K562 (cell line): ENCODE data around the gene SPAG4. TPM values are rescaled to one million over a fixed set of nuclear protein-coding genes. Genes with fewer than 3 reads are reported as not detected.

ENCODE experiments used
- CBX2 ChIP-seq: fragments of 200-600 bp; sonication (generic); IDR thresholded peaks from one replicate; pipeline ENCODE4 v1.6.1; 2012; ENCODE audit warnings: mild to moderate bottlenecking, low read length, inconsistent platforms; ENCODE audit not compliant: insufficient read depth, poor library complexity, severe bottlenecking
- CCNT2 ChIP-seq: IDR thresholded peaks from 2 replicates; pipeline ENCODE4 v1.6.1; 2011; ENCODE audit warnings: borderline replicate concordance, low read depth, mild to moderate bottlenecking, moderate library complexity, mixed read lengths, low read length; ENCODE audit not compliant: insufficient read length; ENCODE audit errors: extremely low read depth
- polyA plus RNA-seq, 8 experiments: library from polyadenylated mRNA; depleted of rRNA in 4 of 8; stranded (reverse) in 5 of 8; unstranded in 3 of 8; fragments of >200 nt; fragmentation: Nextera tagmentation in 2 of 8; fragmentation: Illumina TruSeq in 1 of 8; extraction: Ambion mirVana in 2 of 8; extraction: Trizol in 1 of 8; gene quantifications; 2 replicates each; pipeline versions ENCODE4 v1.2.1 to v1.2.3, GENCODE V29; 2011 to 2014; ENCODE audit warnings: inconsistent platforms in 1 of 8, missing spikeins in 1 of 8
- total RNA-seq, 7 experiments: library from RNA; depleted of rRNA in 6 of 7; stranded (reverse); fragments of >200 nt in 6 of 7; fragmentation: Illumina TruSeq in 2 of 7; extraction: Trizol in 2 of 7; gene quantifications; 2 replicates each; pipeline versions ENCODE4 v1.2.1 to v1.2.3, GENCODE V29; 2011 to 2021; ENCODE audit warnings: low replicate concordance in 1 of 7
- TF ChIP-seq, protein P1 (sequence below), 2 experiments: fragments of 450-650 bp; formaldehyde crosslinking in 1 of 2; IDR thresholded peaks; 2 replicates each; pipeline versions ENCODE4 v1.4.0 to v1.6.1; 2014 to 2020; ENCODE audit warnings: mild to moderate bottlenecking in 2 of 2, borderline replicate concordance in 1 of 2, low read depth in 1 of 2
- TF ChIP-seq, protein P2 (sequence below): fragments of 450-650 bp; IDR thresholded peaks from 2 replicates; pipeline ENCODE4 v1.6.1; 2016; ENCODE audit warnings: mild to moderate bottlenecking, moderate library complexity

Gene SPAG4
- total and polyA plus RNA-seq, 9 of the 15 experiments (the other 6 are each of a cell fraction or from before 2014, with no cell fraction given) = 1.6 to 11.4 (median 4.6) TPM

- TF ChIP-seq, protein P1, sequence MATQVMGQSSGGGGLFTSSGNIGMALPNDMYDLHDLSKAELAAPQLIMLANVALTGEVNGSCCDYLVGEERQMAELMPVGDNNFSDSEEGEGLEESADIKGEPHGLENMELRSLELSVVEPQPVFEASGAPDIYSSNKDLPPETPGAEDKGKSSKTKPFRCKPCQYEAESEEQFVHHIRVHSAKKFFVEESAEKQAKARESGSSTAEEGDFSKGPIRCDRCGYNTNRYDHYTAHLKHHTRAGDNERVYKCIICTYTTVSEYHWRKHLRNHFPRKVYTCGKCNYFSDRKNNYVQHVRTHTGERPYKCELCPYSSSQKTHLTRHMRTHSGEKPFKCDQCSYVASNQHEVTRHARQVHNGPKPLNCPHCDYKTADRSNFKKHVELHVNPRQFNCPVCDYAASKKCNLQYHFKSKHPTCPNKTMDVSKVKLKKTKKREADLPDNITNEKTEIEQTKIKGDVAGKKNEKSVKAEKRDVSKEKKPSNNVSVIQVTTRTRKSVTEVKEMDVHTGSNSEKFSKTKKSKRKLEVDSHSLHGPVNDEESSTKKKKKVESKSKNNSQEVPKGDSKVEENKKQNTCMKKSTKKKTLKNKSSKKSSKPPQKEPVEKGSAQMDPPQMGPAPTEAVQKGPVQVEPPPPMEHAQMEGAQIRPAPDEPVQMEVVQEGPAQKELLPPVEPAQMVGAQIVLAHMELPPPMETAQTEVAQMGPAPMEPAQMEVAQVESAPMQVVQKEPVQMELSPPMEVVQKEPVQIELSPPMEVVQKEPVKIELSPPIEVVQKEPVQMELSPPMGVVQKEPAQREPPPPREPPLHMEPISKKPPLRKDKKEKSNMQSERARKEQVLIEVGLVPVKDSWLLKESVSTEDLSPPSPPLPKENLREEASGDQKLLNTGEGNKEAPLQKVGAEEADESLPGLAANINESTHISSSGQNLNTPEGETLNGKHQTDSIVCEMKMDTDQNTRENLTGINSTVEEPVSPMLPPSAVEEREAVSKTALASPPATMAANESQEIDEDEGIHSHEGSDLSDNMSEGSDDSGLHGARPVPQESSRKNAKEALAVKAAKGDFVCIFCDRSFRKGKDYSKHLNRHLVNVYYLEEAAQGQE (IDR thresholded peaks at IDR 0.05; ENCODE audit: borderline replicate concordance) = peak; percentile 49; the same call in 1 of the 2 replicates
- TF ChIP-seq, protein P1 (CRISPR knock-in tag; IDR thresholded peaks at IDR 0.05; ENCODE audit: low read depth) = no peak
- peak; percentile 78 for TF ChIP-seq CCNT2
- TF ChIP-seq CBX2 = no peak
- TF ChIP-seq, protein P2, sequence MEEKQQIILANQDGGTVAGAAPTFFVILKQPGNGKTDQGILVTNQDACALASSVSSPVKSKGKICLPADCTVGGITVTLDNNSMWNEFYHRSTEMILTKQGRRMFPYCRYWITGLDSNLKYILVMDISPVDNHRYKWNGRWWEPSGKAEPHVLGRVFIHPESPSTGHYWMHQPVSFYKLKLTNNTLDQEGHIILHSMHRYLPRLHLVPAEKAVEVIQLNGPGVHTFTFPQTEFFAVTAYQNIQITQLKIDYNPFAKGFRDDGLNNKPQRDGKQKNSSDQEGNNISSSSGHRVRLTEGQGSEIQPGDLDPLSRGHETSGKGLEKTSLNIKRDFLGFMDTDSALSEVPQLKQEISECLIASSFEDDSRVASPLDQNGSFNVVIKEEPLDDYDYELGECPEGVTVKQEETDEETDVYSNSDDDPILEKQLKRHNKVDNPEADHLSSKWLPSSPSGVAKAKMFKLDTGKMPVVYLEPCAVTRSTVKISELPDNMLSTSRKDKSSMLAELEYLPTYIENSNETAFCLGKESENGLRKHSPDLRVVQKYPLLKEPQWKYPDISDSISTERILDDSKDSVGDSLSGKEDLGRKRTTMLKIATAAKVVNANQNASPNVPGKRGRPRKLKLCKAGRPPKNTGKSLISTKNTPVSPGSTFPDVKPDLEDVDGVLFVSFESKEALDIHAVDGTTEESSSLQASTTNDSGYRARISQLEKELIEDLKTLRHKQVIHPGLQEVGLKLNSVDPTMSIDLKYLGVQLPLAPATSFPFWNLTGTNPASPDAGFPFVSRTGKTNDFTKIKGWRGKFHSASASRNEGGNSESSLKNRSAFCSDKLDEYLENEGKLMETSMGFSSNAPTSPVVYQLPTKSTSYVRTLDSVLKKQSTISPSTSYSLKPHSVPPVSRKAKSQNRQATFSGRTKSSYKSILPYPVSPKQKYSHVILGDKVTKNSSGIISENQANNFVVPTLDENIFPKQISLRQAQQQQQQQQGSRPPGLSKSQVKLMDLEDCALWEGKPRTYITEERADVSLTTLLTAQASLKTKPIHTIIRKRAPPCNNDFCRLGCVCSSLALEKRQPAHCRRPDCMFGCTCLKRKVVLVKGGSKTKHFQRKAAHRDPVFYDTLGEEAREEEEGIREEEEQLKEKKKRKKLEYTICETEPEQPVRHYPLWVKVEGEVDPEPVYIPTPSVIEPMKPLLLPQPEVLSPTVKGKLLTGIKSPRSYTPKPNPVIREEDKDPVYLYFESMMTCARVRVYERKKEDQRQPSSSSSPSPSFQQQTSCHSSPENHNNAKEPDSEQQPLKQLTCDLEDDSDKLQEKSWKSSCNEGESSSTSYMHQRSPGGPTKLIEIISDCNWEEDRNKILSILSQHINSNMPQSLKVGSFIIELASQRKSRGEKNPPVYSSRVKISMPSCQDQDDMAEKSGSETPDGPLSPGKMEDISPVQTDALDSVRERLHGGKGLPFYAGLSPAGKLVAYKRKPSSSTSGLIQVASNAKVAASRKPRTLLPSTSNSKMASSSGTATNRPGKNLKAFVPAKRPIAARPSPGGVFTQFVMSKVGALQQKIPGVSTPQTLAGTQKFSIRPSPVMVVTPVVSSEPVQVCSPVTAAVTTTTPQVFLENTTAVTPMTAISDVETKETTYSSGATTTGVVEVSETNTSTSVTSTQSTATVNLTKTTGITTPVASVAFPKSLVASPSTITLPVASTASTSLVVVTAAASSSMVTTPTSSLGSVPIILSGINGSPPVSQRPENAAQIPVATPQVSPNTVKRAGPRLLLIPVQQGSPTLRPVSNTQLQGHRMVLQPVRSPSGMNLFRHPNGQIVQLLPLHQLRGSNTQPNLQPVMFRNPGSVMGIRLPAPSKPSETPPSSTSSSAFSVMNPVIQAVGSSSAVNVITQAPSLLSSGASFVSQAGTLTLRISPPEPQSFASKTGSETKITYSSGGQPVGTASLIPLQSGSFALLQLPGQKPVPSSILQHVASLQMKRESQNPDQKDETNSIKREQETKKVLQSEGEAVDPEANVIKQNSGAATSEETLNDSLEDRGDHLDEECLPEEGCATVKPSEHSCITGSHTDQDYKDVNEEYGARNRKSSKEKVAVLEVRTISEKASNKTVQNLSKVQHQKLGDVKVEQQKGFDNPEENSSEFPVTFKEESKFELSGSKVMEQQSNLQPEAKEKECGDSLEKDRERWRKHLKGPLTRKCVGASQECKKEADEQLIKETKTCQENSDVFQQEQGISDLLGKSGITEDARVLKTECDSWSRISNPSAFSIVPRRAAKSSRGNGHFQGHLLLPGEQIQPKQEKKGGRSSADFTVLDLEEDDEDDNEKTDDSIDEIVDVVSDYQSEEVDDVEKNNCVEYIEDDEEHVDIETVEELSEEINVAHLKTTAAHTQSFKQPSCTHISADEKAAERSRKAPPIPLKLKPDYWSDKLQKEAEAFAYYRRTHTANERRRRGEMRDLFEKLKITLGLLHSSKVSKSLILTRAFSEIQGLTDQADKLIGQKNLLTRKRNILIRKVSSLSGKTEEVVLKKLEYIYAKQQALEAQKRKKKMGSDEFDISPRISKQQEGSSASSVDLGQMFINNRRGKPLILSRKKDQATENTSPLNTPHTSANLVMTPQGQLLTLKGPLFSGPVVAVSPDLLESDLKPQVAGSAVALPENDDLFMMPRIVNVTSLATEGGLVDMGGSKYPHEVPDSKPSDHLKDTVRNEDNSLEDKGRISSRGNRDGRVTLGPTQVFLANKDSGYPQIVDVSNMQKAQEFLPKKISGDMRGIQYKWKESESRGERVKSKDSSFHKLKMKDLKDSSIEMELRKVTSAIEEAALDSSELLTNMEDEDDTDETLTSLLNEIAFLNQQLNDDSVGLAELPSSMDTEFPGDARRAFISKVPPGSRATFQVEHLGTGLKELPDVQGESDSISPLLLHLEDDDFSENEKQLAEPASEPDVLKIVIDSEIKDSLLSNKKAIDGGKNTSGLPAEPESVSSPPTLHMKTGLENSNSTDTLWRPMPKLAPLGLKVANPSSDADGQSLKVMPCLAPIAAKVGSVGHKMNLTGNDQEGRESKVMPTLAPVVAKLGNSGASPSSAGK = peak; percentile 99
Observed at GRCh38 chr20:35600993-35601973, 14.3 kb upstream of the SPAG4 start (continued).
